Panc1 (cell line): Measurements from ENCODE around the gene SREBF2.

Experiments used
- POLR2AphosphoS5 ChIP-seq: IDR thresholded peaks from 2 replicates; pipeline ENCODE4 v1.6.1; 2012; ENCODE audit warnings: mild to moderate bottlenecking, low read depth, low read length, moderate library complexity
- TCF7L2 ChIP-seq: IDR thresholded peaks from 2 replicates; pipeline ENCODE4 v1.6.1; 2011; ENCODE audit warnings: mild to moderate bottlenecking, low read depth, low read length, inconsistent platforms
- TF ChIP-seq, protein P1 (sequence below), 2 experiments: IDR thresholded peaks; 2 replicates each; pipeline ENCODE4 v1.6.1; 2011 to 2012; ENCODE audit warnings: low read depth in 2 of 2, control low read depth in 1 of 2, low read length in 1 of 2, mild to moderate bottlenecking in 1 of 2, moderate library complexity in 1 of 2; ENCODE audit not compliant: insufficient read depth in 1 of 2
- TF ChIP-seq, protein P2 (sequence below): fragments of 450-650 bp; IDR thresholded peaks from 2 replicates; pipeline ENCODE4 v1.5.1; 2017; ENCODE audit warnings: mild to moderate bottlenecking

DNA sequence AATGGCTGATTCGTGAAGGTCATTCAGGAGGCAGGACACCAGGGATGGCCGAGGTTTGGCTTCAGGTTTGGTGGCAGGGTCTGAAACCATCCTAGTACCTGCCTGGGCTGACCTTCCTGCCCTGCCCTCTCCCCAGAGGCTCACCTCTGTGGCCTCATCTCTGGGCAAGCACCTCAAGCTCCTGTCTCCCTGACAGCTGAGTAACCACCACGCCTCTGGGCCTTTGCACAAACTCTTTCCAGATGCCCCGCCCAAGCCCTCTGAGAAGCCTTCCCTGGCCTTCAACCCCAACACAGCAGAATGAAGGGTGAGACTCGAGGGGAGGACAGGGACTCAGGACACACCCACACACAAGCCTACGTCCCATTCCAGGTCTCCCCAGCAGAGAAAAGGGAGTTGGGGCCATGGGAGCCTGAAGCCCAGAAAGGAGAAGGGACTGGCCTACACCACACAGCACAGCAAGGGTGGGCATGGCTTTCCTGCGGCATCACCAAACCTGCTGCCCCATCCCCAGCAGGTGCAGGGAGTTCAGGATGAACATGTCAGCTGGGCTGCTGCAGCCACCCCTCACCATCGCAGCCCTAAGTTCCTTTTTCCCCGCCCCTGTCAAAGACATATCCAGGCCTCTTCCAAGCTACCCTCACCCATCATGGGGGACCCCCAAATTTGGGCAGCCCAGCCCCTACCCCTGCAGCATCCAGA lies 79.6 kb downstream of the SREBF2 start:
- TF ChIP-seq, protein P1, sequence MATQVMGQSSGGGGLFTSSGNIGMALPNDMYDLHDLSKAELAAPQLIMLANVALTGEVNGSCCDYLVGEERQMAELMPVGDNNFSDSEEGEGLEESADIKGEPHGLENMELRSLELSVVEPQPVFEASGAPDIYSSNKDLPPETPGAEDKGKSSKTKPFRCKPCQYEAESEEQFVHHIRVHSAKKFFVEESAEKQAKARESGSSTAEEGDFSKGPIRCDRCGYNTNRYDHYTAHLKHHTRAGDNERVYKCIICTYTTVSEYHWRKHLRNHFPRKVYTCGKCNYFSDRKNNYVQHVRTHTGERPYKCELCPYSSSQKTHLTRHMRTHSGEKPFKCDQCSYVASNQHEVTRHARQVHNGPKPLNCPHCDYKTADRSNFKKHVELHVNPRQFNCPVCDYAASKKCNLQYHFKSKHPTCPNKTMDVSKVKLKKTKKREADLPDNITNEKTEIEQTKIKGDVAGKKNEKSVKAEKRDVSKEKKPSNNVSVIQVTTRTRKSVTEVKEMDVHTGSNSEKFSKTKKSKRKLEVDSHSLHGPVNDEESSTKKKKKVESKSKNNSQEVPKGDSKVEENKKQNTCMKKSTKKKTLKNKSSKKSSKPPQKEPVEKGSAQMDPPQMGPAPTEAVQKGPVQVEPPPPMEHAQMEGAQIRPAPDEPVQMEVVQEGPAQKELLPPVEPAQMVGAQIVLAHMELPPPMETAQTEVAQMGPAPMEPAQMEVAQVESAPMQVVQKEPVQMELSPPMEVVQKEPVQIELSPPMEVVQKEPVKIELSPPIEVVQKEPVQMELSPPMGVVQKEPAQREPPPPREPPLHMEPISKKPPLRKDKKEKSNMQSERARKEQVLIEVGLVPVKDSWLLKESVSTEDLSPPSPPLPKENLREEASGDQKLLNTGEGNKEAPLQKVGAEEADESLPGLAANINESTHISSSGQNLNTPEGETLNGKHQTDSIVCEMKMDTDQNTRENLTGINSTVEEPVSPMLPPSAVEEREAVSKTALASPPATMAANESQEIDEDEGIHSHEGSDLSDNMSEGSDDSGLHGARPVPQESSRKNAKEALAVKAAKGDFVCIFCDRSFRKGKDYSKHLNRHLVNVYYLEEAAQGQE (IDR thresholded peaks at IDR 0.05; ENCODE audit: insufficient read depth in 1 of 2, low read depth in 2 of 2, low read length in 1 of 2), result no peak
- TF ChIP-seq POLR2AphosphoS5 (no peak), TCF7L2 (no peak)
- TF ChIP-seq, protein P2, sequence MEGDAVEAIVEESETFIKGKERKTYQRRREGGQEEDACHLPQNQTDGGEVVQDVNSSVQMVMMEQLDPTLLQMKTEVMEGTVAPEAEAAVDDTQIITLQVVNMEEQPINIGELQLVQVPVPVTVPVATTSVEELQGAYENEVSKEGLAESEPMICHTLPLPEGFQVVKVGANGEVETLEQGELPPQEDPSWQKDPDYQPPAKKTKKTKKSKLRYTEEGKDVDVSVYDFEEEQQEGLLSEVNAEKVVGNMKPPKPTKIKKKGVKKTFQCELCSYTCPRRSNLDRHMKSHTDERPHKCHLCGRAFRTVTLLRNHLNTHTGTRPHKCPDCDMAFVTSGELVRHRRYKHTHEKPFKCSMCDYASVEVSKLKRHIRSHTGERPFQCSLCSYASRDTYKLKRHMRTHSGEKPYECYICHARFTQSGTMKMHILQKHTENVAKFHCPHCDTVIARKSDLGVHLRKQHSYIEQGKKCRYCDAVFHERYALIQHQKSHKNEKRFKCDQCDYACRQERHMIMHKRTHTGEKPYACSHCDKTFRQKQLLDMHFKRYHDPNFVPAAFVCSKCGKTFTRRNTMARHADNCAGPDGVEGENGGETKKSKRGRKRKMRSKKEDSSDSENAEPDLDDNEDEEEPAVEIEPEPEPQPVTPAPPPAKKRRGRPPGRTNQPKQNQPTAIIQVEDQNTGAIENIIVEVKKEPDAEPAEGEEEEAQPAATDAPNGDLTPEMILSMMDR, result no peak
